ENCODE data around the gene PIP5K1C.

PIP5K1C gene, protein sequence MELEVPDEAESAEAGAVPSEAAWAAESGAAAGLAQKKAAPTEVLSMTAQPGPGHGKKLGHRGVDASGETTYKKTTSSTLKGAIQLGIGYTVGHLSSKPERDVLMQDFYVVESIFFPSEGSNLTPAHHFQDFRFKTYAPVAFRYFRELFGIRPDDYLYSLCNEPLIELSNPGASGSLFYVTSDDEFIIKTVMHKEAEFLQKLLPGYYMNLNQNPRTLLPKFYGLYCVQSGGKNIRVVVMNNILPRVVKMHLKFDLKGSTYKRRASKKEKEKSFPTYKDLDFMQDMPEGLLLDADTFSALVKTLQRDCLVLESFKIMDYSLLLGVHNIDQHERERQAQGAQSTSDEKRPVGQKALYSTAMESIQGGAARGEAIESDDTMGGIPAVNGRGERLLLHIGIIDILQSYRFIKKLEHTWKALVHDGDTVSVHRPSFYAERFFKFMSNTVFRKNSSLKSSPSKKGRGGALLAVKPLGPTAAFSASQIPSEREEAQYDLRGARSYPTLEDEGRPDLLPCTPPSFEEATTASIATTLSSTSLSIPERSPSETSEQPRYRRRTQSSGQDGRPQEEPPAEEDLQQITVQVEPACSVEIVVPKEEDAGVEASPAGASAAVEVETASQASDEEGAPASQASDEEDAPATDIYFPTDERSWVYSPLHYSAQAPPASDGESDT

DNA sequence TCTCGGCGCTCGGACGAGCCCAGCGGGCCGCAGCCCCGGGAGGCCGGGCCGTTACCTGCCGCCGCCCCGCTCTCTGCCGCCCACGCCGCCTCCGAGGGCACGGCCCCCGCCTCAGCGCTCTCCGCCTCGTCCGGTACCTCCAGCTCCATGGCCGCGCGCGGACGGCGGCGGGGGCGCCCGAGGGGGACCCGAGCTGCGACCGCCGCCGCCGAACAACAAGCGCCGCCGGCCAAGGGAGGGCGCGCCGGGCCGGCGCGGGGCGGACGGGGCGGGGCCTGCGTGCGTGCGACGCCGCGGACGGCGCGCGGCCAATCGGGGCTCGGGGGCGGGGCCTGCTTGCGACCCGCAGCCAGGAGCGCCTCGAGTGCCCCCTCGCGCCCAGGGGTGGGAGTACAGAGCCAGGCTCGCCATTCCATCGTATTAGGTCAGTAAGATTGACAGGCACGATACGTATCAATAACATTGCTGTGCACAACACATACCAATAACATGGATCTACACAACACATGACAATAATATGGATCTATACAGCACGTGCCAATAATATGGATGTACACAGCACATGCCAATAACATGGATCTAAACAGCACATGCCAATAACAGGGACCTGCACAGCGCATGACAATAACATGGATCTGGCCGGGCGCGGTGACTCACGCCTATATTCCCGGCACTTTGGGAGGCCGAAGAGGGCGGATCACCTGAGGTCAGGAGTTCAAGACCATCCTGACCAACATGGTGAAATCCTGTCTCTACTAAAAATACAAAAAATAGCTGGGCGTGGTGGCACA is at the start of gene PIP5K1C:
Gene PIP5K1C, minus strand, starts transcription at position 227 of the 791 bp plus-strand sequence. Its CDS starts 78 bp downstream, at position 149.
- peak; percentile 85 for DNase-seq (ENCODE audit: low read depth)

DNA sequence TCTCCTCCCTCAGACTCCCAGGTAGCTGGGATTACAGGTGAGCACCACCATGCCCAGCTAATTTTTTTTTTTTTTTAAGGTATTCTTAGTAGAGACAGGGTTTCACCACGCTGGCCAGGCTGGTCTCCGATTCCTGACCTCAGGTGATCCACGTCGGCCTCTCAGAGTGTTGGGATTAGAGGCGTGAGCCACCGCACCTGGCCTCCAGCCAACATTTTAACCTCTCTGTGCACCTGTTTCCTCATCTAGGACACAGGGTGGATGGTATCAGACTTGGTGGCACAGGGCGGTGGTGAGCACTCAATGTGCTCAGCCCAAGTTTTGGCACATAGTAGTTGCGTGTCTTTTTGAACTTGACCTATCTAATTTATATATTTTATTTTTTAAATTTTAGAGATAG is 48.7 kb upstream of the PIP5K1C start:
- DNase-seq (ENCODE audit: low read depth) = no peak

DNA sequence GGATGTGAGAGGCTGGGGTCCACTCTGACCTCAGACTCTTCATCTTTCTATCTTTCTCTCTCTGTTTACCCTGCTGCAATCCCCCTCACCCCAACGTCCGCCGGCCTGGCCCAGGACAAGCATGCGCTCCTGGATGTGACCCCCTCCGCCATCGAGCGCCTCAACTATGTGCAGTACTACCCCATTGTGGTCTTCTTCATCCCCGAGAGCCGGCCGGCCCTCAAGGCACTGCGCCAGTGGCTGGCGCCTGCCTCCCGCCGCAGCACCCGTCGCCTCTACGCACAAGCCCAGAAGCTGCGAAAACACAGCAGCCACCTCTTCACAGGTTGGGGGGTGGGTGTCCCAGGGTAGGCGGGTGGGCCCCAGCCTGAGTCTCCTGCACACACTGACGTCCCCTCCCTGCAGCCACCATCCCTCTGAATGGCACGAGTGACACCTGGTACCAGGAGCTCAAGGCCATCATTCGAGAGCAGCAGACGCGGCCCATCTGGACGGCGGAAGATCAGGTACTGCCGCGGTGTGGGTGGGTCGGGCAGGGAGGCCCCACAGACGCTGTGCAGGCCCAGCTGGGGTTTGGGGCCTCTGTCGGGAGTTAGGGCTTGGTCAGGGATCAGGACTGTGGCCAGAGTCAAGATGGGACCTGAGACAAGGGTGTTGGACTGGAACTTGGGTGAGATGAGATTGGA is 46.2 kb upstream of the PIP5K1C start:
- DNase-seq (ENCODE audit: low read depth) = no peak

DNA sequence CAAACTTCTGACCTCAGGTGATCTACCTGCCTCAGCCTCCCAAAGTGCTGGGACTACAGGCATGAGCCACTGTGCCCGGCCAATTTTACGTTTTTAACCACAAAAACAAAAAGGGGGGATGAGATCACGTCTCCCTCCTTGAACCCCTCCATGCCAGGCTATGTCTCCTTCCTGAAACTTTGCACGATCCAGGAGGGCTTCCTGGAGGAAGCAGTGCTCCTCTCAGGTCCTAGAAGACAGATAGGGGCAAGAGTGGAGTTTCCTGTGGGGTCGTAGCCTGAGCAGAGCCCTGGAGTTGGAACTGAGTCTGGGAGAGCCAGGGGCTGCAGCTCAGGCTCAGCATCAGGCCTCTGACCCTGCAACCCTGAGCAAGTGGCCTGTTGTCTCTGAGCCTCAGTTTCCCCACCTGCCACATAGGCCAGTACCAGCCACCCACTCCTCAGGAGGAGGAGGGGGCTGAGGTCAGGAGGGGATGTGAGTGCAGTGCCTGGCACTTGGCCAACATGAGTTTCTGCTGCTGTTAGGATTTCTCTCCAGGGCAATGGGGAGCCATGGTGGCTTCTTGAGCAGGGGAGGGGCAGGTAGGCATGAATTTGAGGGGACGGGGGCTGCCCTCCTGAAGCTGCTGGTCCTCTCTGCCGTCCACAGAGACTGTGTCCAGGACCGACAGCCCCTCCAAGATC is 45.2 kb upstream of the PIP5K1C start:
- no peak for DNase-seq (ENCODE audit: low read depth)

DNA sequence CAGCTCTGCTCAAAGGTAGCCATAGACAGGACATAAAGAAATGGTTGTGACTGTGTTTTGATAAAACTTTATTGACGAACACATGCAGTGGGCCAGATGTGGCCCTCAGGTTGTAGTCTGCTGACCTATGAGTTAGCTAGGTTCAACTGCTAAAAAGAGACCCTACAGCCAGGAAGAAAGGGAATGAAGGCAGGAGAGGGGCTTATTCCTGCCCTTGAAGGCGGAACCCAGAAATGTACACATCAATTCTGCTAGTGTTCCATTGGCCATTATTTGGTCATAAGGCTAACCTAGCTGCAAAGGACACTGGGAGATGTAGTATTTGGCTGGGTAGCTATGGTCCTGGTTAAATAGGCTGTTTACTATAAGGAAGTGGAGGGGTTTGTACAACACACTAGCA is 43.2 kb upstream of the PIP5K1C start:
- DNase-seq (ENCODE audit: low read depth) = no peak

- DNase-seq (ENCODE audit: low read depth) = no peak
These were observed 40.2 kb upstream of the PIP5K1C start for GRCh38 chr19:3740431-3740830.

DNA sequence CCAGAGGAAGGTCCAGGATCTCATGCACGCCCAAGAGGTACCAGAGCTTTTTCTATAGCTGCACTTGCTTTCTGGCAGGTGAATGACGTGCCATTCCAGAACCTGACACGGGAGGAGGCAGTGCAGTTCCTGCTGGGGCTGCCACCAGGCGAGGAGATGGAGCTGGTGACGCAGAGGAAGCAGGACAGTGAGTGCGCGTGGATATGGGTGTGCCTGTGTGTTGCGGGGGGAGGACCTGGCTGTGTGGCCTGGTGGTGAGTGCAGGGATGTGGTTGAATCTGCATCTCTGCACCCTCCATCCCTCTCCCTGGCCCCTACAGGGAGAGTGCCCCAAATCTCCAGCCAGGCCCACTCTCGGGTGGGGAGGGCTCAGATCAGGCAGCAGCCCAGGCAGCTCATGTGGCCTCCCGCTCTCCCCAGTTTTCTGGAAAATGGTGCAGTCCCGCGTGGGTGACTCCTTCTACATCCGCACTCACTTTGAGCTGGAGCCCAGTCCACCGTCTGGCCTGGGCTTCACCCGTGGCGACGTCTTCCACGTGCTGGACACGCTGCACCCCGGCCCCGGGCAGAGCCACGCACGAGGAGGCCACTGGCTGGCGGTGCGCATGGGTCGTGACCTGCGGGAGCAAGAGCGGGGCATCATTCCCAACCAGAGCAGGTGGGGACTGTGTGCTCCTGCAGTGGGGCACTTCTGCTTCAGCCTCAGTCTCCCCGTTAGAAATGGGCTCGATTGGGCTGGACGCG is 38.4 kb upstream of the PIP5K1C start:
- no peak for DNase-seq (ENCODE audit: low read depth)

- no peak for DNase-seq (ENCODE audit: low read depth)
These were observed 37.4 kb upstream of the PIP5K1C start for GRCh38 chr19:3737487-3738205.

GRCh38 chr19:3736106-3736724 is 35.9 kb upstream of the PIP5K1C start:
- DNase-seq (ENCODE audit: low read depth) = no peak

DNA sequence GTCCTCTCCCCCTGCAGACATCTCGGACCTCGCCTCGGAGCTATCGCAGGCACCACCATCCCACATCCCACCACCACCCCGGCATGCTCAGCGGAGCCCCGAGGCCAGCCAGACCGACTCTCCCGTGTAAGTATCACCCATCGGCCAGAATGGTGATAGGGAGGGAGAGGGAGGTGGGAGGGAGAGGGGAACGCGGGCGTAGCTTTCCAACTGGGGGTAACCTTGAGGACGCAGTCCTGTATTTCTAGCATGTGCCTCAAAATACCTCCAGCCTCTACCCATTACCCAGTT is 34.0 kb upstream of the PIP5K1C start:
- DNase-seq (ENCODE audit: low read depth) = no peak

GRCh38 chr19:3733549-3734309 is 33.5 kb upstream of the PIP5K1C start:
- DNase-seq (ENCODE audit: low read depth) = no peak

- no peak for DNase-seq (ENCODE audit: low read depth)
These were observed 31.8 kb upstream of the PIP5K1C start for GRCh38 chr19:3732108-3732507.

- no peak for DNase-seq (ENCODE audit: low read depth)
These were observed 30.2 kb upstream of the PIP5K1C start for GRCh38 chr19:3730457-3730958.

GRCh38 chr19:3725640-3726310 is 25.5 kb upstream of the PIP5K1C start:
- no peak for DNase-seq (ENCODE audit: low read depth)

DNA sequence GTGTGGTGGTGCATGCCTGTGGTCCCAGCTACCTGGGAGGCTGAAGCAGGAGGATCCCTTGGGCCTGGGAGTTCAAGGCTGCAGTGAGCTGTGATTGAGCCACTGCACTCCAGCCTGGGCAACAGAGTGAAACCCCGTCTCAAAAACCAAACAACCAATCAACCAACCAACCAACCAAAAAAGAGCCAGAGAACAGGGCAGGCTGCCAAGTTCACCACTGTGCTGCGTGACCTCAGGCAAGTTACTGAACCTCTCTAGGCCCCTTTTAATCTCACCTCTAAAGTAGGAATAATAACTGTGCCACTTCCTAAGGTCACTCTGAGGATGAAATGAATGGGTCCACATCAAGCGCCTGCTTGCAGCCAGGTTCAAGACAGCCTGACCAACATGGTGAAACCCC is 24.9 kb upstream of the PIP5K1C start:
- no peak for DNase-seq (ENCODE audit: low read depth)

- DNase-seq (ENCODE audit: low read depth) = no peak
These were observed 23.6 kb upstream of the PIP5K1C start for GRCh38 chr19:3723883-3724282.

DNA sequence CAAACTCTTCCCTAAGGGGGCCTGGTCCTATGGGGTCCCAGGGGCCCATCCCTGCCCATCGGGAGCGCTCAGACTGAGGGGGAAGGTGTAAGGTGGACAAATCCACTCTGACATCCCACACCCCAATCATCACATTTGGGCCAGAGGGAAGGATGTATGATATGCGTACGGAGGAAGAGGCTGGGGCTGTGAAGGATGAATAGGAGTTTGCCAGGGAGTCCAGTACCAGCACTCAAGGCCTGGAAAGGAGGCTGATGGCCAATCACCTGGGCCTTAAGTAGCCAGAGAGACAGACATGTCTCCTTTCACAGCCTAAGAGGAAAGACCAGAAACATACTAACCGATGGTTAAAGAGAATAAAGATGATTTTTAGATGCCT is 22.8 kb upstream of the PIP5K1C start:
- no peak for DNase-seq (ENCODE audit: low read depth)

DNA sequence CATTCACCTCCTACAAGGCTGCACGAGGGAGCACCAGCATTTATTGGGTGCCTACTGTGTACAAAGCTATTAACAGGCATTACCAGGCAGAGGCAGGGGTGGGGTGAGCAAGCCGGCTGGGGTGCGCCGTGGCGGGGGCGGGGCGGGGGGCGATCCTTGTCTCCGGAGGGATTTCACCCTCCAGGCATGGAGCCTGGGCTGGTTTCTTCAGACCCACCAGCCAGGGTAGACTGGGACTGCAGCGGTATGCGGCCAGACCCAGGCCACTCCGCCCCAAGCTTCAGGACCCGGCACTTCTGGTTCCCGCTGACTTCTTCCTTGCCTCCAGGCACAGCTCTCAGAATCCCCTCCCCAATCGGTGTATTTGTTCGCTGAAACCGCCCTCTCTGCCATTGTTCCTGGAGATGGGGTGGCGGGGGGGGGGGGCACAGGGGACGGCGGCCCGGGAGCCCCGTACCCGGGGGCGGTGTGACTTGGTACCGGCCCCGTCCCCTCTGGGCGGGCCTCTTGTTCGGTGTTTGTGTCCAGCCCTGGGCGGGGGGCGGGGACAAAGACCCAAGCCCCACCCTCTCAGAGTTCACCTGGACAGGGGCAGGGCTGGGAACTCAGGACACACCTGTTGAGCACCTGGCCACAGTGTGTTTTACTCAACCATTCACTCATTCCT is 22.3 kb upstream of the PIP5K1C start:
- no peak for DNase-seq (ENCODE audit: low read depth)
